Fibroblast of peridontal ligament (primary cell): ENCODE results near the gene ZNRF2.
A peak's percentile ranks its signal among the peaks of the same experiment; 100 is the strongest.

ENCODE experiments used
- DNase-seq: peaks from one replicate; pipeline ENCODE4 v3.0.0-alpha.2; 2010; ENCODE audit errors: extremely low read depth

The ZNRF2 gene

GRCh38 chr7:30284298-30285066, at the start of gene ZNRF2:
TSS of gene ZNRF2 (plus strand) at chr7:30284597. CDS start at chr7:30285358, 761 bp downstream.
- peak; percentile 84 for DNase-seq

GRCh38 chr7:30237271-30237695, 47.1 kb upstream of the ZNRF2 start:
- no peak for DNase-seq

- peak; percentile 72 for DNase-seq
These were observed 45.5 kb upstream of the ZNRF2 start for GRCh38 chr7:30238721-30239441.

GRCh38 chr7:30240106-30240800, 44.1 kb upstream of the ZNRF2 start:
- peak; percentile 20 for DNase-seq

GRCh38 chr7:30241767-30242166, 42.6 kb upstream of the ZNRF2 start:
- no peak for DNase-seq

- no peak for DNase-seq
These were observed 40.1 kb upstream of the ZNRF2 start for GRCh38 chr7:30244340-30244739.

GRCh38 chr7:30245913-30246312, 38.5 kb upstream of the ZNRF2 start:
- no peak for DNase-seq

GRCh38 chr7:30246392-30246791, 38.0 kb upstream of the ZNRF2 start:
- DNase-seq: no peak

- no peak for DNase-seq
These were observed 36.6 kb upstream of the ZNRF2 start for GRCh38 chr7:30247541-30248401.

- DNase-seq: no peak
These were observed 35.1 kb upstream of the ZNRF2 start for GRCh38 chr7:30249316-30249715.

- DNase-seq: no peak
These were observed 34.2 kb upstream of the ZNRF2 start for GRCh38 chr7:30249986-30250774.

GRCh38 chr7:30251708-30252329, 32.6 kb upstream of the ZNRF2 start:
- DNase-seq: no peak

- DNase-seq: no peak
These were observed 31.3 kb upstream of the ZNRF2 start for GRCh38 chr7:30252885-30253795.

- no peak for DNase-seq
These were observed 30.6 kb upstream of the ZNRF2 start for GRCh38 chr7:30253796-30254165.

GRCh38 chr7:30254248-30254647, 30.1 kb upstream of the ZNRF2 start:
- DNase-seq: no peak

GRCh38 chr7:30254717-30255063, 29.7 kb upstream of the ZNRF2 start:
- no peak for DNase-seq

- no peak for DNase-seq
These were observed 29.2 kb upstream of the ZNRF2 start for GRCh38 chr7:30255064-30255769.

GRCh38 chr7:30256349-30256858, 28.0 kb upstream of the ZNRF2 start:
- DNase-seq: no peak
